ENCODE data around the gene HAUS5. TPM values are rescaled to one million over a fixed set of nuclear protein-coding genes. Genes with fewer than 3 reads are reported as not detected.

The HAUS5 gene
- total and polyA plus RNA-seq, 3 donors from 2014 or later: 24.4 to 33.9 (median 25.5) TPM

DNA sequence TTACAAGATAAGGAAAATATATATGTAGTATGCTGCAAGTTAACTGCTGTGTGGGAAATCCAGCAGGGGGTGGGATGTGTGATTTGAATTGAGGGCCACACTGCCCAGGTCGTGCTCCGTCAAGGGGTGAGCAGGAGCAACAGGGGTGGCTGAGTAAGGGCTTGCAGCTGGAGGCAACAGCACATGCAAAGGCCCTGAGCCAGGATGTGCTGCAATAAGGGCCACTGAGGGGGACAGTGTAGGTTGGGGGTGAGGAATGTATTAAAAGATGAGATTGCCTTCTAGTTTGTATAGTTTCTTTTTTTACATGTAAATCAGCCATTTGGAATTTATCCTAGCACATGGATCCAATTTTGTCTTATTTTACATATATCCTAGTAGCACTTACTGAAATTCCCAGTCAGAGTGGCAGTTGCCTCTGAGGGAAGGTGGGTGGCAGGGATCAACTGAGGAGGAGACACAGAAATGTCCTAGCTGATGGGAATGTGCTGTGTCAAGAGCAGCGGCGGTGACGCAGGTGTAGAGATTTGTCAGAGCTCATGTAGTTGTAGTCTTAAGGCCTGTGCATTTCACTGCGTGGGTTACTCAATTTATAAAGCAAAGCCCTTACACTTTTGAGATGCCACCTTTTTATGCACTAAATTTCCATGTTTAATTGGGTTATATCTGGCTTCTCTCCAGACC is 10.9 kb downstream of the HAUS5 start:
- Histone ChIP-seq H3K9me3 (no peaks in the 10 kb centered on the region), H3K36me3 (ENCODE audit: low read depth, missing control alignments) (no peaks in the 10 kb centered on the region), H3K4me3 (no peak overlapping the region), H3K4me1 (no peaks in the 10 kb centered on the region), H3K27ac (no peak overlapping the region), H3K27me3 (no peaks in the 10 kb centered on the region)
- 82 to 88% methylated on average over 6 of the region's 6 CpGs for WGBS, 2 donors
- intact Hi-C loops (cut with DNase I; ENCODE audit: low total_unique reads): no loop called here
- no peak for DNase-seq
- no peak for TF ChIP-seq POLR2A (IDR thresholded peaks at IDR 0.05)
- TF ChIP-seq, protein P1, sequence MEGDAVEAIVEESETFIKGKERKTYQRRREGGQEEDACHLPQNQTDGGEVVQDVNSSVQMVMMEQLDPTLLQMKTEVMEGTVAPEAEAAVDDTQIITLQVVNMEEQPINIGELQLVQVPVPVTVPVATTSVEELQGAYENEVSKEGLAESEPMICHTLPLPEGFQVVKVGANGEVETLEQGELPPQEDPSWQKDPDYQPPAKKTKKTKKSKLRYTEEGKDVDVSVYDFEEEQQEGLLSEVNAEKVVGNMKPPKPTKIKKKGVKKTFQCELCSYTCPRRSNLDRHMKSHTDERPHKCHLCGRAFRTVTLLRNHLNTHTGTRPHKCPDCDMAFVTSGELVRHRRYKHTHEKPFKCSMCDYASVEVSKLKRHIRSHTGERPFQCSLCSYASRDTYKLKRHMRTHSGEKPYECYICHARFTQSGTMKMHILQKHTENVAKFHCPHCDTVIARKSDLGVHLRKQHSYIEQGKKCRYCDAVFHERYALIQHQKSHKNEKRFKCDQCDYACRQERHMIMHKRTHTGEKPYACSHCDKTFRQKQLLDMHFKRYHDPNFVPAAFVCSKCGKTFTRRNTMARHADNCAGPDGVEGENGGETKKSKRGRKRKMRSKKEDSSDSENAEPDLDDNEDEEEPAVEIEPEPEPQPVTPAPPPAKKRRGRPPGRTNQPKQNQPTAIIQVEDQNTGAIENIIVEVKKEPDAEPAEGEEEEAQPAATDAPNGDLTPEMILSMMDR (IDR thresholded peaks at IDR 0.05): no peak

DNA sequence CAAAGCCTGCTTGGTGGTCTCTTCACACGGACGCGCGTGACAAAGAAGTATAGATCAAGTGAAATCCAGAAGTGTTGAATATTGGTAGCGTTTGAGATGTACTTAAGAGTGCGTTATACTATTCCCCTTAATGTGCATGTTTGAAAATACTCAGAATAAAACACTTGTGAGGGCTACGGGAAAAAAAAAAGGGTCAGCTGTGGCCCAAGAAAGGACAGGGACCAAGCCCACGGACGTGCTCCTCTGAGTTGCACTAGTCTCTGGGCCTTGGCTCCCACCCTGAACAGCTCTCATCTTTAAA is 15.7 kb downstream of the HAUS5 start:
- Histone ChIP-seq H3K4me3 (peak overlapping the region; percentile 77 to 80), H3K36me3 (ENCODE audit: low read depth, missing control alignments) (no peaks in the 10 kb centered on the region), H3K4me1 (peaks cover 5% of the 10 kb centered on the region), H3K9me3 (no peaks in the 10 kb centered on the region), H3K27ac (peak overlapping the region; percentile 52 to 88), H3K27me3 (no peaks in the 10 kb centered on the region)
- intact Hi-C loops (cut with DNase I; ENCODE audit: low total_unique reads): no loop called here
- DNase-seq: no peak
- 3 to 8% methylated on average over 9 of the region's 9 CpGs for WGBS, 2 donors
- no peak for TF ChIP-seq POLR2A (IDR thresholded peaks at IDR 0.05)
- TF ChIP-seq, protein P1 (IDR thresholded peaks at IDR 0.05): no peak

DNA sequence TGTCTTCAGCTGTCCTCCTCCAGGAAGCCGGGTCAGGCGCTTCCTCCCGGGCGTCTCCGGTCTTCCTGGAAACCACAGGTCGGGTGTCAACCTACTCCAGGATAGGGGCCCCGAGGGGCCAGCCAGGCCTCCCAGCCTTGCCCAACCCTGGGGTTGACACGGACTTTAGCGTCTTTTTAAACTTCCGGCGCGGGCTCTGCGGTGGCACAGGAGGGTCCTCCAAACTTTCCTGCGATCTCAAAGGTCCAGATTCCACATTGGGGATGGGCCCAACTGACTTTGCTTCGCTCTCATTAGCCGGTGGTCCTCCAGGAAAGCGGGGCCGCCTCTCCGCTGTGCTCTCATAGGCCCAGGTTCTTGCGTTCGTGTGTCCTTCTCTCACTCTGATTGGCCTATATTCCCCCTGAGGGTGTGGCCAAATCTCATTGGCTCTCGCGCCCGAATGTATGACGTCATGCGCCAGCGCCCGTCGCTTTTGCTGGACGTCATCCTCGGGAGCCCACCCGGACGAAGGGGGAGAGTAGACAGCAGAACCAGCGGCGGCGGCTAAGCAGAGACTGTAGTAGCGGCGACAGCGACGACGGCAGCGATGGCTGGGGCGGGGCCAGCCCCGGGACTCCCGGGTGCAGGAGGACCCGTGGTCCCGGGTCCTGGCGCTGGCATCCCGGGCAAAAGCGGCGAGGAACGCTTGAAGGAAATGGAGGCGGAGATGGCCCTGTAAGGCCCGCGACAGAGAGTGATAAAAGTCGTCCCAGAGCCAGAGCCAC is 16.2 kb downstream of the HAUS5 start, which contains the start of gene RBM42:
RBM42 (plus strand) TSS at position 472 of the 767 bp plus-strand sequence; CDS start at position 590, 118 bp downstream.
- intact Hi-C loops (cut with DNase I; ENCODE audit: low total_unique reads): no loop called here
- DNase-seq: peak; percentile 99
- Histone ChIP-seq H3K27me3 (no peaks in the 10 kb centered on the region), H3K4me3 (peak within 1 kb of the TSS; percentile 77 to 80), H3K27ac (peak within 1 kb of the TSS; percentile 52 to 88), H3K36me3 (ENCODE audit: low read depth, missing control alignments) (no peaks in the 10 kb centered on the region), H3K9me3 (no peaks in the 10 kb centered on the region), H3K4me1 (peaks cover 5% of the 10 kb centered on the region)
- WGBS, 2 donors: 0% methylated on average over 21 to 50 of the region's 56 CpGs
- TF ChIP-seq, protein P1 (IDR thresholded peaks at IDR 0.05): peak in 2 of 3 experiments; percentile 16 to 38
- TF ChIP-seq POLR2A (IDR thresholded peaks at IDR 0.05): peak; percentile 1

DNA sequence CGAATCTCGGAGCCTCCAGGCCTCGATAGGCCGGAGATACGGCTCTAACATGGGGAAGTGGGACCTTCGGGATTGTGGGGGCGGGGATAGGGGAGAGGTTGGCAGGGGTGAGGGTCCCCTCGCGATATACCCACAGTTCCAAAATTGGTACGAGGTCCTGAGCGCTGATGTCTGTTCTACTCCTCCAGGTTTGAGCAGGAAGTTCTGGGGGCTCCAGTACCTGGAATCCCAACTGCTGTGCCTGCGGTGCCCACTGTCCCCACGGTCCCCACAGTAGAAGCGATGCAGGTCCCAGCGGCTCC is 16.7 kb downstream of the HAUS5 start:
- 2 to 3% methylated on average over 10 to 15 of the region's 15 CpGs for WGBS, 2 donors
- no peaks in the 10 kb centered on the region for H3K36me3 ChIP-seq (ENCODE audit: low read depth, missing control alignments)
- intact Hi-C loops (cut with DNase I; ENCODE audit: low total_unique reads): no loop called here

More for the DNA sequence above, 16.7 kb downstream of the HAUS5 start:
- Histone ChIP-seq H3K9me3 (no peaks in the 10 kb centered on the region), H3K4me1 (peaks cover 5% of the 10 kb centered on the region), H3K27me3 (no peaks in the 10 kb centered on the region), H3K4me3 (peak overlapping the region; percentile 77 to 80), H3K27ac (peak overlapping the region; percentile 52 to 88)
- TF ChIP-seq, protein P1 (IDR thresholded peaks at IDR 0.05): no peak
- no peak for TF ChIP-seq POLR2A (IDR thresholded peaks at IDR 0.05)
- no peak for DNase-seq

All from testis (tissue), 3 donors.